Upper lobe of left lung (tissue), 6 donors: ENCODE data around the gene DLEC1. TPM values are rescaled to one million over a fixed set of nuclear protein-coding genes. Genes with fewer than 3 reads are reported as not detected.

Source experiments
- small RNA-seq, 4 donors: library from RNA; depleted of rRNA; stranded (forward); fragments of <200 nt; gene quantifications; one replicate each; pipeline ENCODE3, GENCODE V24; 2016
- total RNA-seq, 6 donors: library from RNA; depleted of rRNA in 4 of 6; stranded (reverse); fragments of >200 nt in 4 of 6; gene quantifications; one replicate each; pipeline versions ENCODE4 v1.1.0 to v1.2.1, GENCODE V29; 2016 to 2021
- donor health status: DM: no; HTN: no; CAD: no; lungs with moderate emphysema.
- donor health status: DM: no; HTN: yes; CAD: no; lungs with severe emphysema.

DLEC1 gene
- total RNA-seq, 6 donors from 2014 or later = 2.3 to 34.8 (median 14.3) TPM

Small RNA genes within 50 kb of the gene (small RNA-seq; reads per million reads assigned to genes)
- 0 reads per million in 4 donors for gene RF00019

Other genes starting within 250 kb of the DLEC1 start
- gene CTDSPL, start 177.3 kb upstream of the DLEC1 start, total RNA-seq = 10 to 100 TPM; 35.6 to 78.1 (median 55.5) TPM
- 10 to 100 TPM in 5 of 6 donors, 1 to 10 TPM in 1; 5.6 to 41.9 (median 19.0) TPM for gene VILL, start 48.4 kb upstream of the DLEC1 start, total RNA-seq
- 10 to 100 TPM; 20.8 to 80.1 (median 36.1) TPM for gene PLCD1, start 9.6 kb upstream of the DLEC1 start, total RNA-seq
- gene ACAA1, start 97.9 kb downstream of the DLEC1 start, total RNA-seq = 100 to 1,000 TPM in 4 of 6 donors, 10 to 100 TPM in 2; 67.1 to 170 (median 116) TPM
- 100 to 1,000 TPM in 2 of 6 donors, 10 to 100 TPM in 4; 38.1 to 116 (median 83.3) TPM for gene MYD88, start 99.5 kb downstream of the DLEC1 start, total RNA-seq
- 10 to 100 TPM; 26.6 to 43.7 (median 31.6) TPM for gene OXSR1, start 126.3 kb downstream of the DLEC1 start, total RNA-seq
- 1 to 10 TPM in 1 of 6 donors, under 1 TPM in 3, not detected in 2; 0.27 to 1.6 (median 0.48) TPM for gene SLC22A13, start 226.6 kb downstream of the DLEC1 start, total RNA-seq
- gene SLC22A14, start 243.1 kb downstream of the DLEC1 start, total RNA-seq = 1 to 10 TPM in 1 of 6 donors, under 1 TPM in 1, not detected in 4; 0.30 to 1.6 TPM